ENCODE results near the gene CD248.

DNA sequence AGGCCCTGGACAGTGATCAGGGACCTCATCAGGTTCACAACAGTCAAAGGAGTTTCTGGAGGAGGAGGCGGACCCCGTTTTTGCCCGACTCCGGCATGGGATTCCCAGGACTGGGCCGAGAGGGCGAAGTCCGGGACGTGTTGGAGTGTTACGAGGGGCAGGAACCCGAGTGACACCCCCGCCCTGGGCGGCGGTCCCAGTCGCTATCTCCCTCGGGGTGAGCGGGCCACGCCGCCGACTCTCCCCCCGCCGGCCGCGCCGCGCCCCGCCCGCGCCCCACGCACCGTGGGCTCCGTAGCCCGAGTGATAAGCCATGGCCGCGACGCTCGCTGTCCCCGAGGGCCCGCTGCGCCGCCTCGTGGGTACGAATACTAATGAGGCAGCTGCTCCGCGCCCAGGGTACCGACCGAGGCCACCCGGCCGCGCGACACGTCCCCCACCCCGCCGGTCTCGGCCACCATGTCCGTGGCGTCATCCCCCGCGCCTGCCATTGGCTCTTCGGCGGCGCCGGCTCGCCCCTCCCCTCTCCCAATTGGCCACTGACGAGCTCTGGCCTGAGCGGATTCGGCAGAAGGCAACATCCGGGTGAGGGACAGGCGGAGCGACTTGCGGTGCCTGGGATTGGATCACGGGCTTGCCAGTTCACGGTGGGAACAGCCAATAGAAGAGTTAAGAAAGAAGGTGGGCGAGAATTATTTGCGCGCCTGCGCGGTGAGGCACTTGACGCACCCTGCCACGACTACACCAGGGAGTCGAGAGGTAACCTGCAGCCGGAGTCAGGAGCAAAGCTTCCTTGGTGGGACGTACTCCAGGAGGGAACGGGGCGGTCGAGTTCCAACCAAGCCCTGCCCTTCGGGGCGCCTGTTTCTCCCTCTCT is 27.9 kb downstream of the CD248 start, which contains the start of gene YIF1A:
- TF ChIP-seq EP300 (IDR thresholded peaks at IDR 0.05) (peak; percentile 75 to 96), POLR2A (IDR thresholded peaks at IDR 0.05) (peak; percentile 93 to 97)
- TF ChIP-seq, protein P1, sequence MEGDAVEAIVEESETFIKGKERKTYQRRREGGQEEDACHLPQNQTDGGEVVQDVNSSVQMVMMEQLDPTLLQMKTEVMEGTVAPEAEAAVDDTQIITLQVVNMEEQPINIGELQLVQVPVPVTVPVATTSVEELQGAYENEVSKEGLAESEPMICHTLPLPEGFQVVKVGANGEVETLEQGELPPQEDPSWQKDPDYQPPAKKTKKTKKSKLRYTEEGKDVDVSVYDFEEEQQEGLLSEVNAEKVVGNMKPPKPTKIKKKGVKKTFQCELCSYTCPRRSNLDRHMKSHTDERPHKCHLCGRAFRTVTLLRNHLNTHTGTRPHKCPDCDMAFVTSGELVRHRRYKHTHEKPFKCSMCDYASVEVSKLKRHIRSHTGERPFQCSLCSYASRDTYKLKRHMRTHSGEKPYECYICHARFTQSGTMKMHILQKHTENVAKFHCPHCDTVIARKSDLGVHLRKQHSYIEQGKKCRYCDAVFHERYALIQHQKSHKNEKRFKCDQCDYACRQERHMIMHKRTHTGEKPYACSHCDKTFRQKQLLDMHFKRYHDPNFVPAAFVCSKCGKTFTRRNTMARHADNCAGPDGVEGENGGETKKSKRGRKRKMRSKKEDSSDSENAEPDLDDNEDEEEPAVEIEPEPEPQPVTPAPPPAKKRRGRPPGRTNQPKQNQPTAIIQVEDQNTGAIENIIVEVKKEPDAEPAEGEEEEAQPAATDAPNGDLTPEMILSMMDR (IDR thresholded peaks at IDR 0.05), result peak in 2 of 5 experiments; percentile 32 to 63
